HEK293 (cell line): ENCODE measurements around the gene CD79A.

ENCODE experiments used
- CTCF ChIA-PET: fragments of 350-600 bp; formaldehyde crosslinking; extraction: SDS; loops from one replicate; lab custom pipeline; 2021; ENCODE audit warnings: antibody characterized with exemption; lab: Yijun Ruan, JAX
- POLR2A ChIA-PET: fragments of 300-600 bp; formaldehyde crosslinking; extraction: SDS; loops from one replicate; lab custom pipeline; 2020; ENCODE audit warnings: antibody characterized with exemption, inconsistent platforms; lab: Yijun Ruan, JAX
- H3K27ac ChIP-seq: fragments of 200-500 bp; sonication (Bioruptor generic); 2 replicates; pipeline ENCODE4 v1.5.1; 2014; ENCODE audit warnings: low read depth, low read length, control low read depth, inconsistent platforms; ENCODE audit errors: extremely low read depth
- H3K36me3 ChIP-seq, 2 experiments: fragments of 200-500 bp in 1 of 2; sonication (Bioruptor generic) in 1 of 2; 1 replicate in 1 of 2; 2 replicates in 1 of 2; pipeline ENCODE4 v1.5.1; 2014 to 2017; ENCODE audit warnings: inconsistent platforms in 2 of 2, low read length in 2 of 2; ENCODE audit not compliant: control insufficient read depth in 2 of 2, insufficient read depth in 1 of 2
- H3K4me1 ChIP-seq: fragments of 200-500 bp; sonication (Bioruptor generic); 2 replicates; pipeline ENCODE4 v1.5.1; 2014; ENCODE audit warnings: mild to moderate bottlenecking, low read length, inconsistent platforms; ENCODE audit not compliant: control insufficient read depth, insufficient read depth
- H3K4me3 ChIP-seq: 2 replicates; pipeline ENCODE4 v1.5.1; 2011; ENCODE audit warnings: low read depth, mild to moderate bottlenecking, control low read depth, low read length, moderate library complexity
- H3K9me3 ChIP-seq: fragments of 200-500 bp; sonication (Bioruptor generic); 2 replicates; pipeline ENCODE4 v1.5.1; 2014; ENCODE audit warnings: low read depth, low read length, inconsistent platforms; ENCODE audit not compliant: control insufficient read depth, insufficient read depth
- BCL11A ChIP-seq: fragments of 450-650 bp; formaldehyde crosslinking; IDR thresholded peaks from 2 replicates; pipeline ENCODE4 v1.5.1; 2016; ENCODE audit warnings: low read depth, missing biosample characterization, missing genetic modification characterization
- EGR2 ChIP-seq: fragments of 450-650 bp; formaldehyde crosslinking; IDR thresholded peaks from 2 replicates; pipeline ENCODE4 v1.5.1; 2016; ENCODE audit warnings: low read depth, missing biosample characterization, missing genetic modification characterization
- KLF1 ChIP-seq: fragments of 450-650 bp; formaldehyde crosslinking; IDR thresholded peaks from 2 replicates; pipeline ENCODE4 v1.5.1; 2016; ENCODE audit warnings: missing biosample characterization, missing genetic modification characterization
- MZF1 ChIP-seq: fragments of 450-650 bp; formaldehyde crosslinking; IDR thresholded peaks from 2 replicates; pipeline ENCODE4 v1.5.1; 2017; ENCODE audit warnings: missing biosample characterization, missing genetic modification characterization, borderline replicate concordance
- RBAK ChIP-seq: fragments of 450-650 bp; formaldehyde crosslinking; IDR thresholded peaks from 2 replicates; pipeline ENCODE4 v1.5.1; 2016; ENCODE audit warnings: missing biosample characterization, missing genetic modification characterization
- SP3 ChIP-seq: fragments of 450-650 bp; formaldehyde crosslinking; IDR thresholded peaks from 2 replicates; pipeline ENCODE4 v1.5.1; 2016; ENCODE audit warnings: missing biosample characterization, missing genetic modification characterization
- ZFHX2 ChIP-seq: fragments of 450-650 bp; formaldehyde crosslinking; conservative IDR thresholded peaks from 2 replicates; pipeline ENCODE4 v1.5.1; 2016; ENCODE audit warnings: missing biosample characterization, missing genetic modification characterization
- ZIC2 ChIP-seq: fragments of 450-650 bp; formaldehyde crosslinking; IDR thresholded peaks from 2 replicates; pipeline ENCODE4 v1.5.1; 2016; ENCODE audit warnings: missing biosample characterization, missing genetic modification characterization
- ZNF184 ChIP-seq: fragments of 450-650 bp; IDR thresholded peaks from 2 replicates; pipeline ENCODE4 v1.5.1; 2018; ENCODE audit warnings: missing biosample characterization, mild to moderate bottlenecking, missing genetic modification characterization
- ZNF19 ChIP-seq: fragments of 450-650 bp; formaldehyde crosslinking; IDR thresholded peaks from 2 replicates; pipeline ENCODE4; 2016; ENCODE audit warnings: missing biosample characterization, missing genetic modification characterization, low read depth
- ZNF292 ChIP-seq: fragments of 450-650 bp; formaldehyde crosslinking; IDR thresholded peaks from 2 replicates; pipeline ENCODE4 v1.5.1; 2016; ENCODE audit warnings: low read depth, missing biosample characterization, missing genetic modification characterization, borderline replicate concordance
- ZNF302 ChIP-seq: fragments of 450-650 bp; formaldehyde crosslinking; IDR thresholded peaks from 2 replicates; pipeline ENCODE4 v1.5.1; 2016; ENCODE audit warnings: missing biosample characterization, missing genetic modification characterization, low read depth
- ZNF473 ChIP-seq: fragments of 450-650 bp; formaldehyde crosslinking; IDR thresholded peaks from 2 replicates; pipeline ENCODE4 v1.5.1; 2017; ENCODE audit warnings: missing biosample characterization, missing genetic modification characterization
- ZNF548 ChIP-seq: fragments of 450-650 bp; formaldehyde crosslinking; IDR thresholded peaks from 2 replicates; pipeline ENCODE4 v1.5.1; 2016; ENCODE audit warnings: missing biosample characterization, missing genetic modification characterization
- ZNF558 ChIP-seq: fragments of 450-650 bp; formaldehyde crosslinking; IDR thresholded peaks from 2 replicates; pipeline ENCODE4 v1.5.1; 2016; ENCODE audit warnings: missing biosample characterization, missing genetic modification characterization
- ZNF600 ChIP-seq: fragments of 450-650 bp; formaldehyde crosslinking; IDR thresholded peaks from 2 replicates; pipeline ENCODE4 v1.5.1; 2016; ENCODE audit warnings: missing biosample characterization, missing genetic modification characterization
- ZNF660 ChIP-seq: fragments of 450-650 bp; IDR thresholded peaks from 2 replicates; pipeline ENCODE4 v1.5.1; 2018; ENCODE audit warnings: missing biosample characterization, mild to moderate bottlenecking, missing genetic modification characterization
- ZNF747 ChIP-seq: fragments of 450-650 bp; formaldehyde crosslinking; IDR thresholded peaks from 2 replicates; pipeline ENCODE4 v1.5.1; 2016; ENCODE audit warnings: missing biosample characterization, missing genetic modification characterization
- TF ChIP-seq, protein P1 (sequence below): fragments of 450-650 bp; formaldehyde crosslinking; IDR thresholded peaks from 2 replicates; pipeline ENCODE4 v1.5.1; 2017; ENCODE audit warnings: missing biosample characterization, missing genetic modification characterization
- TF ChIP-seq, protein P2 (sequence below): fragments of 450-650 bp; formaldehyde crosslinking; IDR thresholded peaks from 2 replicates; pipeline ENCODE4 v1.5.1; 2016; ENCODE audit warnings: missing biosample characterization, missing genetic modification characterization
- TF ChIP-seq, protein P3 (sequence below): fragments of 450-650 bp; formaldehyde crosslinking; IDR thresholded peaks from 2 replicates; pipeline ENCODE4; 2016; ENCODE audit warnings: missing biosample characterization, missing genetic modification characterization
- TF ChIP-seq, protein P4 (sequence below): fragments of 450-650 bp; formaldehyde crosslinking; IDR thresholded peaks from 2 replicates; pipeline ENCODE4 v1.5.1; 2016; ENCODE audit warnings: missing biosample characterization, missing genetic modification characterization
- TF ChIP-seq, protein P5 (sequence below): fragments of 450-650 bp; formaldehyde crosslinking; IDR thresholded peaks from 2 replicates; pipeline ENCODE4 v1.5.1; 2017; ENCODE audit warnings: missing biosample characterization, missing genetic modification characterization

CD79A gene

DNA sequence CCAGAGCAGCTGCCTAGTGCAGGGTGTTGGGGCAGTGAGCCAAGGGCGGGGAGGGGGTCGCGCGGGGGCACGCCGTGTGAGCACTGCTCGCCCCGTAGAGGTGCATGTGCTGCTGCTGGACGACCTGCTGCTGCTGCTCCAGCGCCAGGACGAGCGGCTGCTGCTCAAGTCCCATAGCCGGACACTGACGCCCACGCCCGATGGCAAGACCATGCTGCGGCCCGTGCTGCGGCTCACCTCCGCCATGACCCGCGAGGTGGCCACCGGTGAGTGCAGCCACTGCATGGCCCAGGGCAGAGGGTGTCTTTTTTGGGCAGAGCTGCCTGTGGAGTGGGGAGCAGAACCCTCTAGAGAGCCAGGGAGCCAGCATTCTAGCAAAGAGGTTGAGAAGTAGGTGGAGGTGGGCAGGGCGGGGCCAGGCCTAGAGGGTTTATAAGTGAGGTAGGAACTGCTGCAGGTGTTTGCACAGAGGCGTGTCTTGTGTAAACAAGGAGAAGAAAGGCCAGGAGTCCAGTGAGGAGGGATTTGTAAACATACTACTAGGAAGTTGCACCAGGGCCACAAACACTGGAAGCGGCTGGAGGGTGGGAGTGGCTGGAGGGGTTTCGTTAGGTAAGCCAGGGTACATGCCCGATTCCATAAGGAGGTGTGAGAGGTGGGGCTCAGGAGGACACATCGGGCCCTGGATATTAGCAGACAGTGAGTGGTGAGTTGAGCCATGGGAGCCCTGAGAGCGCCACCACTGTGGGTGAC, 27.2 kb downstream of the CD79A start:
- Histone ChIP-seq H3K4me1 (no peaks in the 10 kb centered on the region), H3K27ac (0 out of 2 replicates have a peak overlapping the region, but pooled peaks have one; percentile 2), H3K9me3 (no peaks in the 10 kb centered on the region), H3K4me3 (no peak overlapping the region), H3K36me3 (peaks cover 41 to 60% of the 10 kb centered on the region in 2 experiments)
- CTCF ChIA-PET, result interaction anchor here (0.6 kb wide), 1 partner anchor 45 kb away, joined by 4 read pairs; no protein-coding TSS in a partner anchor
- POLR2A ChIA-PET, result interaction anchor here (0.5 to 1.3 kb wide), 2 partner anchors 15 to 18 kb away, joined by 4 read pairs; no protein-coding TSS in a partner anchor
- TF ChIP-seq ZNF600 (tag by site-specific recombination) (no peak), RBAK (tag by site-specific recombination) (no peak), MZF1 (tag by site-specific recombination) (peak; percentile 25; the same call in 1 of the 2 replicates), ZNF660 (no peak), ZNF184 (tag by site-specific recombination) (no peak), ZNF548 (tag by site-specific recombination) (no peak), ZNF747 (tag by site-specific recombination) (no peak), ZNF19 (tag by site-specific recombination) (no peak), ZNF473 (tag by site-specific recombination) (no peak), ZNF292 (tag by site-specific recombination) (no peak), EGR2 (tag by site-specific recombination) (peak; percentile 19; the same call in 1 of the 2 replicates), ZFHX2 (tag by site-specific recombination) (0 out of 2 replicates have a peak, but pooled peaks have one; percentile 8), ZIC2 (tag by site-specific recombination) (no peak), ZNF302 (tag by site-specific recombination) (no peak), KLF1 (tag by site-specific recombination) (peak; percentile 97), ZNF558 (no peak), BCL11A (tag by site-specific recombination) (no peak)
- TF ChIP-seq, protein P1, sequence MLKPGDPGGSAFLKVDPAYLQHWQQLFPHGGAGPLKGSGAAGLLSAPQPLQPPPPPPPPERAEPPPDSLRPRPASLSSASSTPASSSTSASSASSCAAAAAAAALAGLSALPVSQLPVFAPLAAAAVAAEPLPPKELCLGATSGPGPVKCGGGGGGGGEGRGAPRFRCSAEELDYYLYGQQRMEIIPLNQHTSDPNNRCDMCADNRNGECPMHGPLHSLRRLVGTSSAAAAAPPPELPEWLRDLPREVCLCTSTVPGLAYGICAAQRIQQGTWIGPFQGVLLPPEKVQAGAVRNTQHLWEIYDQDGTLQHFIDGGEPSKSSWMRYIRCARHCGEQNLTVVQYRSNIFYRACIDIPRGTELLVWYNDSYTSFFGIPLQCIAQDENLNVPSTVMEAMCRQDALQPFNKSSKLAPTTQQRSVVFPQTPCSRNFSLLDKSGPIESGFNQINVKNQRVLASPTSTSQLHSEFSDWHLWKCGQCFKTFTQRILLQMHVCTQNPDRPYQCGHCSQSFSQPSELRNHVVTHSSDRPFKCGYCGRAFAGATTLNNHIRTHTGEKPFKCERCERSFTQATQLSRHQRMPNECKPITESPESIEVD (tag by site-specific recombination), result no peak
- TF ChIP-seq, protein P2, sequence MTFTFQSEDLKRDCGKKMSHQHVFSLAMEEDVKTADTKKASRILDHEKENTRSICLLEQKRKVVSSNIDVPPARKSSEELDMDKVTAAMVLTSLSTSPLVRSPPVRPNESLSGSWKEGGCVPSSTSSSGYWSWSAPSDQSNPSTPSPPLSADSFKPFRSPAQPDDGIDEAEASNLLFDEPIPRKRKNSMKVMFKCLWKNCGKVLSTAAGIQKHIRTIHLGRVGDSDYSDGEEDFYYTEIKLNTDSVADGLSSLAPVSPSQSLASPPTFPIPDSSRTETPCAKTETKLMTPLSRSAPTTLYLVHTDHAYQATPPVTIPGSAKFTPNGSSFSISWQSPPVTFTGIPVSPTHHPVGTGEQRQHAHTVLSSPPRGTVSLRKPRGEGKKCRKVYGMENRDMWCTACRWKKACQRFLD (tag by site-specific recombination), result no peak

DNA sequence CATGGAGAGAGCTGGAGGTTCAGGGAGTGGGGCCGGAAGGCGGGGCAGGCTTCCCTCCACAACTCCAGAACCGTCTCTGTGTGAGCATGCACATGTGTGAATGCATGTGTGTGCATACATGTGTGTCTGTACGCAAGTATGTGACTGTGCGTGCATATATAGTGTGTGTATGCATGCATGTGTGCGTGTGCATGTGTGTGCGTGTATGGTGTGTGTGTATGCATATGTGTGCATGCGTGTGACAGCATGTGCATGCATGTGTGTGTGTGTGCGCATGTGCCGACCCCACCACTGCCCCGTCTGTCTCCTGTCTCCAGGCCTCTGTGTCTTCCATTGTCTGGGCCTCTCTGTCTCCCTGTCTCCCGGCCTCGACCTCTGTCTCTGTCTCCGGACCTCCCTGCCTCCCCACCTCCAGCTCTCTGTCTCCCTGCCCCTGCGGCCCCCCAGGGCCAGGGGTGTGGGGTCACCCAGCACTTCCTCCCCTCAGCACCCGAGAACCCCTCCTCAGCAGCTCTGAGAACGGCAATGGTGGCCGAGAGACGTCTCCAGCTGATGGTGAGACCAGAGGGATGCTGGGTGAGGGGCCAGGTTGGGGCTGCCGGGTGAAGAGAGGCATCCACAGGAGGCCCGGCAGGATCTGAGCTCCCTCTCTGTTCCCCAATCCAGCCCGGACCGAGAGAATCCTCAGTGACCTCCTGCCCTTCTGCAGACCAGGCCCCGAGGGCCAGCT, 28.4 kb downstream of the CD79A start:
- Histone ChIP-seq H3K4me3 (no peak overlapping the region), H3K36me3 (peaks cover 31 to 52% of the 10 kb centered on the region in 2 experiments), H3K27ac (no peak overlapping the region), H3K4me1 (no peaks in the 10 kb centered on the region), H3K9me3 (no peaks in the 10 kb centered on the region)
- CTCF ChIA-PET, result interaction anchor here (0.5 to 1.1 kb wide), 6 partner anchors 10 to 101 kb away, joined by 3 to 5 read pairs (median 4); no protein-coding TSS in a partner anchor
- TF ChIP-seq, protein P3, sequence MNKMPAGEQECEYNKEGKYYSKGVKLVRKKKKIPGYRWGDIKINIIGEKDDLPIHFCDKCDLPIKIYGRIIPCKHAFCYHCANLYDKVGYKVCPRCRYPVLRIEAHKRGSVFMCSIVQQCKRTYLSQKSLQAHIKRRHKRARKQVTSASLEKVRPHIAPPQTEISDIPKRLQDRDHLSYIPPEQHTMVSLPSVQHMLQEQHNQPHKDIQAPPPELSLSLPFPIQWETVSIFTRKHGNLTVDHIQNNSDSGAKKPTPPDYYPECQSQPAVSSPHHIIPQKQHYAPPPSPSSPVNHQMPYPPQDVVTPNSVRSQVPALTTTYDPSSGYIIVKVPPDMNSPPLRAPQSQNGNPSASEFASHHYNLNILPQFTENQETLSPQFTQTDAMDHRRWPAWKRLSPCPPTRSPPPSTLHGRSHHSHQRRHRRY (tag by site-specific recombination), result no peak
- TF ChIP-seq SP3 (no peak), ZNF600 (tag by site-specific recombination) (0 out of 2 replicates have a peak, but pooled peaks have one; percentile 21)
- TF ChIP-seq, protein P4, sequence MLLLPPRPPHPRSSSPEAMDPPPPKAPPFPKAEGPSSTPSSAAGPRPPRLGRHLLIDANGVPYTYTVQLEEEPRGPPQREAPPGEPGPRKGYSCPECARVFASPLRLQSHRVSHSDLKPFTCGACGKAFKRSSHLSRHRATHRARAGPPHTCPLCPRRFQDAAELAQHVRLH (tag by site-specific recombination), result no peak
- TF ChIP-seq, protein P5, sequence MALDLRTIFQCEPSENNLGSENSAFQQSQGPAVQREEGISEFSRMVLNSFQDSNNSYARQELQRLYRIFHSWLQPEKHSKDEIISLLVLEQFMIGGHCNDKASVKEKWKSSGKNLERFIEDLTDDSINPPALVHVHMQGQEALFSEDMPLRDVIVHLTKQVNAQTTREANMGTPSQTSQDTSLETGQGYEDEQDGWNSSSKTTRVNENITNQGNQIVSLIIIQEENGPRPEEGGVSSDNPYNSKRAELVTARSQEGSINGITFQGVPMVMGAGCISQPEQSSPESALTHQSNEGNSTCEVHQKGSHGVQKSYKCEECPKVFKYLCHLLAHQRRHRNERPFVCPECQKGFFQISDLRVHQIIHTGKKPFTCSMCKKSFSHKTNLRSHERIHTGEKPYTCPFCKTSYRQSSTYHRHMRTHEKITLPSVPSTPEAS (tag by site-specific recombination), result peak; percentile 90
- POLR2A ChIA-PET, result interaction anchor here (1.3 kb wide), 1 partner anchor 16 kb away, joined by 4 read pairs; no protein-coding TSS in a partner anchor
